Mesothelial cell of epicardium (in vitro differentiated cells): Measurements from ENCODE around the gene L3HYPDH. TPM values are rescaled to one million over a fixed set of nuclear protein-coding genes. Genes with fewer than 3 reads are reported as not detected.

Source experiments
- DNase-seq, 2 experiments: peaks; one replicate each; pipeline ENCODE4 v3.0.0; 2021; ENCODE audit warnings: low spot score in 2 of 2; ENCODE audit not compliant: unreplicated experiment in 2 of 2
- H3K27ac Mint-ChIP-seq: 2 replicates; pipeline ENCODE4 v1.8.0; 2021; ENCODE audit warnings: mixed read lengths
- H3K27me3 Mint-ChIP-seq: 2 replicates; pipeline ENCODE4 v1.8.0; 2021; ENCODE audit warnings: low read depth, mixed read lengths
- H3K36me3 Mint-ChIP-seq: 2 replicates; pipeline ENCODE4 v1.8.0; 2021; ENCODE audit warnings: mixed read lengths
- H3K4me1 Mint-ChIP-seq: 2 replicates; pipeline ENCODE4 v1.8.0; 2021; ENCODE audit warnings: mixed read lengths
- H3K4me3 Mint-ChIP-seq: 2 replicates; pipeline ENCODE4 v1.8.0; 2021; ENCODE audit warnings: mild to moderate bottlenecking, moderate library complexity, mixed read lengths
- H3K9me3 Mint-ChIP-seq: 2 replicates; pipeline ENCODE4 v1.8.0; 2021; ENCODE audit warnings: mixed read lengths
- CTCF ChIP-seq: fragments of 200-600 bp; sonication (generic); IDR thresholded peaks from one replicate; pipeline ENCODE4 v1.5.0; 2021; ENCODE audit warnings: antibody characterized with exemption; ENCODE audit not compliant: unreplicated experiment
- total RNA-seq: library from RNA; stranded (reverse); gene quantifications from 3 replicates; pipeline ENCODE4 v1.2.1, GENCODE V29; 2021

L3HYPDH gene
- total RNA-seq, 1 donor from 2014 or later, result 31.9 TPM

DNA sequence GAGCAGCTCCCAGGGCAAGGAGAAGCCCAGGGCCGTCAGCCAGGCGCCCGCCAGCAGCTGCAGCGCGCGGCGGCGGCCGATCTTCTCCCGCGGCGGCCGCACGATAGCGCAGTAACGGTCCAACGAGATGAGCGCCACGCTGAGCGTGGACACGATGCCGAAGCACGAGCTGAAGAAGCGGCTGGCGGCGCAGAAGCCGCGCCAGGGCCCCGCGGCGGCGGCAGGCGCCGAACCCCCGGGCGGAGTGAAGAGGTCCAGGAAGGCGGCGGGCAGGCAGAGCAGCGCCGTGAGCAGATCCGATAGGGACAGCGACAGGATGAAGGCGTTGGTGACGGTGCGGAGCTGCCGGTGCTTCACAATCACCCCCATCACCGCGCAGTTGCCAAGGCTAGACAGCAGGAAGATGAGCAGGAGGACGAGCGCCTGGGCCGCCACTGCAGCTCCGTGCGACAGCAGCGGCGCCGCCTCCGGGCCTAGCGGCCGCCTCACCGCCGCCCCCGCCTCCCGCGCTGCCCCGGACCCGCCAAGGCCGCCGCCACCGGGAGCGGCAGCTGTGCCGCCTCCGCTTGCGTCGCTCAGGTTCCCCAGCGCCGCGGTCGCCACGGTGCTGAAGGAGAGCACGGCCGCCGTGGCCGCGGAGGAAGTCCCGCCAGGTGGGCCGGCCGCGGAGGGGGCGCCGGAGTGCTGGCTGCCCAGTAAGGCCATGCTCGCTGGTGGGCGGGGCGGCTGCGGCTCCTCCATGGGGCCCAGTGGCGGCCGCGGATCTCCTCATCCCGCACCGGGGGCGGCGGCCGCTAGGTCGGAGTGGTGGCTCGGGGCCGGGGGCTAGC, 19.5 kb downstream of the L3HYPDH start:
- H3K4me1 Mint-ChIP-seq, result peaks cover 6% of the 10 kb centered on the region
- TF ChIP-seq CTCF, result no peak
- H3K27ac Mint-ChIP-seq, result no peak overlapping the region
- H3K36me3 Mint-ChIP-seq, result peaks cover 7% of the 10 kb centered on the region
- H3K4me3 Mint-ChIP-seq, result peak overlapping the region; percentile 74
- H3K9me3 Mint-ChIP-seq, result no peaks in the 10 kb centered on the region
- peaks cover 25% of the 10 kb centered on the region for H3K27me3 Mint-ChIP-seq
- peak; percentile 57 to 75 for DNase-seq

DNA sequence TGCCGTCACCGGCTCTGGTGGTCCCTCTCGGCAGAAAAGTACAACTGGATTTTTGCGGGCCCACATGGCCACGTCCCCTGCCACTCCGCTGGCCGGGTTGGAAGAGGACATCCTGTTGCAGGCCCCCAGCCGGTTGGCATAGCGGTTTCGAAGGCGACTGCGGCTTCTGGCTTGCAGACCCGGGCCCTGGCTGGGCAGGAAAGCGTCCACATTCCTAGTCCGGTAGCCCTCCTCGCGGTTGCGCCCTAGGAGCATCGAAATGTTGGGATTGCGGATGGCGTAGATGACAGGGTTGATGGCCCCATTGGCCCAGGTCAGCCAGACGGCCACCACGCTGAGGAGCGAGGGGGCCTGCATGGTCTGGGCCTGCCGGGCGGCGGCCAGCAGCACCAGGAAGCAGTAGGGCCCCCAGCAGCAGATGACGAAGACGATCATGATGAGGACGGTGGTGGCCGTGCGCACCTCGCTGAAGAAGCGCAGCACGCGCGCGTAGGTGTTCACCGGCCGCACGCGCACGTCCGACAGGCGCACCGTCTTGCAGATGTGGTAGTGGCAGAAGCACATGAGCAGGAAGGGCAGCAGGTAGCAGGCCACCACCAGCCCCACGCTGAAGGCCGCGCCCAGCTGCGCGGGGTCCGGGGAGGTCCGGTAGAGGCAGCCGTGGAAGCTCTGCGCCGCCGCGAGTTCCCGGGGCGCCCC, 20.3 kb downstream of the L3HYPDH start:
- H3K9me3 Mint-ChIP-seq, result no peaks in the 10 kb centered on the region
- DNase-seq, result no peak
- TF ChIP-seq CTCF, result no peak
- peaks cover 7% of the 10 kb centered on the region for H3K36me3 Mint-ChIP-seq
- peaks cover 6% of the 10 kb centered on the region for H3K4me1 Mint-ChIP-seq
- H3K27ac Mint-ChIP-seq, result no peak overlapping the region
- H3K27me3 Mint-ChIP-seq, result peaks cover 25% of the 10 kb centered on the region
- peak overlapping the region; percentile 74 for H3K4me3 Mint-ChIP-seq

DNA sequence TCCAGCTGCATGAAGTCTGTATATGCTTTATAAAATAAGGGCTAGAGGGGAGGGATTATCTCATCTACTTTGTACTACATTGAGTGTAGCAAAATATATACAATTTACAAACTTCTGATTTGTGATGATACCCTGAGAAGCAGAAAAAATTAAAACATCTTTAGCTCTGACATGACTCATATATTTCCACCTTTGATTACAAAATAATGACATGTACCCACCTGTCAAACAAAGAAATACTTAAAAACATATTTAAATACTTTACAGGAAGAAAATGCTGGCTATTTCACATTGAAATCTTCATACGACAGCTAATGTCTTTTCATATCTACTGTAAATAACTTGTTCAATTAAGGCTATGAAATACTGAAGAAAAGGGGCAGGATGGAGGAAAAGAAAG, 22.3 kb downstream of the L3HYPDH start:
- no peak for TF ChIP-seq CTCF
- DNase-seq, result no peak
- H3K27ac Mint-ChIP-seq, result no peak overlapping the region
- H3K36me3 Mint-ChIP-seq, result peaks cover 20% of the 10 kb centered on the region
- H3K4me1 Mint-ChIP-seq, result peaks cover 6% of the 10 kb centered on the region
- peaks cover 25% of the 10 kb centered on the region for H3K27me3 Mint-ChIP-seq
- H3K4me3 Mint-ChIP-seq, result no peak overlapping the region
- H3K9me3 Mint-ChIP-seq, result peaks cover 9% of the 10 kb centered on the region

DNA sequence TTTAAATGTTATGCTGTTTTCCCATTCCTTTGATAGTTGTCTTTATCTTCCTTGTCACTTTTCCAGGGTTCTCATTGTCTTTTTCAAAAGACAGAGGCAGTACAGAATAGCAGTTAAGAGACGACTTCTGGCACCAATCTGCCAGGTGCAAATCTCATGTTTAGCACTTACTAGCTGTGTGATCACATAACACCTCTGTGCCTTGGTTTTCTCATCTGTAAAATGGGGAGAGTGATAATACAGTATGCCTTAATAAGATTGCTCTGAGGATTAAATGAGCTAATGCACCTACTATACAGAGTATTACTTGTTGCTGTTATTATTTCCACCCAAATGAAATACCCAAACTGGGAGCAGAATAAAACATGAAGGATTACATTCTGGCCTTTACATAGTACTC, 23.8 kb downstream of the L3HYPDH start:
- no peak for TF ChIP-seq CTCF
- peaks cover 21% of the 10 kb centered on the region for H3K27me3 Mint-ChIP-seq
- H3K4me3 Mint-ChIP-seq, result no peak overlapping the region
- H3K27ac Mint-ChIP-seq, result no peak overlapping the region
- H3K9me3 Mint-ChIP-seq, result peaks cover 11% of the 10 kb centered on the region
- peaks cover 4% of the 10 kb centered on the region for H3K4me1 Mint-ChIP-seq
- peaks cover 29% of the 10 kb centered on the region for H3K36me3 Mint-ChIP-seq
- no peak for DNase-seq

DNA sequence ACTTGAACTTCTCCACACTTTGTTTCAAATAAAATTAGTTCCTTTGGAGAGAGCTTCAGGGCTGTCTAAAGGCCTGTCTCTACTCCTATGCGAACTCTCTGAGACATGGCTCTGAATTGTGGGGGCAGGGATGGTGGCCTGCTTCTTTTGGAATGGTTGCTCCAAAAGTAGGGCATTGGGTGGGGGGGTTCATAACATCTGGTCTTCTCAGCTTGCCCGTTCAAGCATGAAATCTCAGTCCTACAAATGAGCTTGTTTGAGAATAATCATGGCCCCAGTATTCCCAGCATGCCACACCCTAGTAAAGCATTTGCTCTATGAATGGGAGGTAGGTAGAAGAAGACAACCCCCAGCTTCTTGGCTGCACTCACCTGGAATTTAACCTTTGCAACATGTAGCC, 25.7 kb downstream of the L3HYPDH start:
- H3K27me3 Mint-ChIP-seq, result peaks cover 13% of the 10 kb centered on the region
- peaks cover 29% of the 10 kb centered on the region for H3K36me3 Mint-ChIP-seq
- no peak overlapping the region for H3K4me3 Mint-ChIP-seq
- H3K4me1 Mint-ChIP-seq, result no peaks in the 10 kb centered on the region
- H3K9me3 Mint-ChIP-seq, result peaks cover 11% of the 10 kb centered on the region
- no peak for TF ChIP-seq CTCF
- DNase-seq, result no peak
- no peak overlapping the region for H3K27ac Mint-ChIP-seq
